Dermis microvascular lymphatic vessel endothelial cell (primary cell): ENCODE data around the gene SEL1L3. TPM values are rescaled to one million over a fixed set of nuclear protein-coding genes. Genes with fewer than 3 reads are reported as not detected.
"Not testable (repeated sequence)": the region's sequence is repeated elsewhere in the genome, so short reads cannot be mapped to it uniquely, and the experiment has no call there.

Source experiments
- DNase-seq, 2 donors: peaks; one replicate each; pipeline versions ENCODE4 v3.0.0 to v3.0.0-alpha.2; 2010; ENCODE audit warnings: low read depth in 2 of 2
- total RNA-seq: library from RNA; depleted of rRNA; stranded (reverse); fragments of >200 nt; gene quantifications from 2 replicates; pipeline ENCODE4 v1.2.1, GENCODE V29; 2014

SEL1L3 gene
- total RNA-seq, 1 donor from 2014 or later, result 74.6 TPM

GRCh38 chr4:25879991-25880651, 17.3 kb upstream of the SEL1L3 start:
- DNase-seq, result no peak

GRCh38 chr4:25879587-25879986, 16.8 kb upstream of the SEL1L3 start:
- DNase-seq, result no peak

GRCh38 chr4:25879091-25879584, 16.4 kb upstream of the SEL1L3 start:
- DNase-seq, result no peak

GRCh38 chr4:25878676-25879075, 15.9 kb upstream of the SEL1L3 start:
- DNase-seq, result no peak

- DNase-seq, result no peak
Measured at GRCh38 chr4:25875281-25875745, 12.5 kb upstream of the SEL1L3 start.

GRCh38 chr4:25874655-25875054, 11.9 kb upstream of the SEL1L3 start:
- DNase-seq, result no peak

- DNase-seq, result no peak
Measured at GRCh38 chr4:25873632-25874129, 10.9 kb upstream of the SEL1L3 start.

GRCh38 chr4:25872851-25873631, 10.3 kb upstream of the SEL1L3 start:
- DNase-seq, result no peak

- no peak for DNase-seq
Measured at GRCh38 chr4:25870081-25870480, 7.3 kb upstream of the SEL1L3 start.

- peak; percentile 53 to 84 for DNase-seq
Measured at GRCh38 chr4:25867781-25868294, 5.0 kb upstream of the SEL1L3 start.

GRCh38 chr4:25866401-25866800, 3.6 kb upstream of the SEL1L3 start:
- DNase-seq, result not testable (repeated sequence)

- peak in 1 of 2 donors; percentile 55 for DNase-seq
Measured at GRCh38 chr4:25865586-25865985, 2.8 kb upstream of the SEL1L3 start.

GRCh38 chr4:25863831-25864418, 1.1 kb upstream of the SEL1L3 start:
- no peak for DNase-seq

GRCh38 chr4:25863347-25863784, 578 bp upstream of the SEL1L3 start:
- DNase-seq, result no peak

- peak in 1 of 2 donors; percentile 51 for DNase-seq
Measured at GRCh38 chr4:25861951-25862410, 807 bp downstream of the SEL1L3 start.

GRCh38 chr4:25861280-25861950, 1.4 kb downstream of the SEL1L3 start:
- peak; percentile 64 to 68 for DNase-seq

- DNase-seq, result peak in 1 of 2 donors; percentile 43
Measured at GRCh38 chr4:25860586-25861279, 2.1 kb downstream of the SEL1L3 start.

- DNase-seq, result peak in 1 of 2 donors; percentile 36
Measured at GRCh38 chr4:25859429-25860148, 3.2 kb downstream of the SEL1L3 start.

GRCh38 chr4:25857851-25858400, 4.9 kb downstream of the SEL1L3 start:
- no peak for DNase-seq
